GM12878 (cell line): ENCODE data around the gene MTA3. TPM values are rescaled to one million over a fixed set of nuclear protein-coding genes. Genes with fewer than 3 reads are reported as not detected.
"Not testable (repeated sequence)": the region's sequence is repeated elsewhere in the genome, so short reads cannot be mapped to it uniquely, and the experiment has no call there.

ENCODE experiments used
- ATAC-seq: fragments of 200-7000 bp; cut with Tn5 transposase; 3 replicates; pipeline ENCODE4 v1.9.1; 2020; ENCODE audit warnings: mild to moderate bottlenecking, moderate library complexity
- BruUV-seq: library from RNA; stranded (reverse); fragments of 400-500 nt; replicated peaks from 2 replicates; lab custom pipeline; 2021; lab: Mats Ljungman, UMichigan
- CTCF ChIA-PET: fragments of 300-600 bp; sonication (Branson Sonifier 250); formaldehyde crosslinking; extraction: SDS; loops from one replicate; lab custom pipeline; 2021; ENCODE audit warnings: inconsistent platforms; lab: Yijun Ruan, JAX
- POLR2A ChIA-PET: fragments of 350-600 bp; formaldehyde crosslinking; extraction: SDS; loops from one replicate; lab custom pipeline; 2021; ENCODE audit warnings: inconsistent platforms; lab: Charles Lee
- RAD21 ChIA-PET: fragments of 300-600 bp; sonication (Branson Sonifier 250); formaldehyde crosslinking; loops from one replicate; lab custom pipeline; 2023; ENCODE audit warnings: antibody characterized with exemption; ENCODE audit not compliant: unreplicated experiment; lab: Charles Lee
- SMC1A ChIA-PET: fragments of 300-600 bp; sonication (Branson Sonifier 250); formaldehyde crosslinking; loops from one replicate; lab custom pipeline; 2023; ENCODE audit not compliant: unreplicated experiment, uncharacterized antibody; lab: Charles Lee
- DNase-seq: peaks from one replicate; pipeline ENCODE4 v3.0.0-alpha.2; 2011; ENCODE audit warnings: low read depth, low spot score
- FAIRE-seq: peaks from 3 replicates; lab custom pipeline; 2011; peaks lifted over from hg19 to GRCh38; lab: Jason Lieb, UNC
- H2AFZ ChIP-seq: 2 replicates; pipeline ENCODE4 v1.6.0; 2011; ENCODE audit warnings: low read depth, low read length, control low read depth; ENCODE audit not compliant: control insufficient read depth
- H3K27ac ChIP-seq: 2 replicates; pipeline ENCODE4 v1.5.1; 2011; ENCODE audit warnings: control low read depth; ENCODE audit not compliant: control insufficient read depth, insufficient read depth
- H3K27me3 ChIP-seq, 2 experiments: replicated peaks in 1 of 2; 2 replicates each; pipeline versions ENCODE4 v1.6.0 to v1.6.1; 2011; ENCODE audit warnings: low read length in 1 of 2; ENCODE audit not compliant: control insufficient read depth in 2 of 2, insufficient read depth in 2 of 2
- H3K36me3 ChIP-seq, 2 experiments: 2 replicates each; pipeline ENCODE4 v1.5.1; 2011; ENCODE audit warnings: low read length in 1 of 2; ENCODE audit not compliant: control insufficient read depth in 2 of 2, insufficient read depth in 2 of 2
- H3K4me1 ChIP-seq: 2 replicates; pipeline ENCODE4 v1.6.1; 2011; ENCODE audit warnings: mild to moderate bottlenecking, low read length, moderate library complexity, mixed read lengths; ENCODE audit not compliant: control insufficient read depth, insufficient read depth
- H3K4me2 ChIP-seq: 2 replicates; pipeline ENCODE4 v1.6.0; 2011; ENCODE audit warnings: control low read depth; ENCODE audit not compliant: control insufficient read depth, insufficient read depth
- H3K4me3 ChIP-seq: fragments of 200-600 bp; sonication (generic); 2 replicates; pipeline ENCODE4 v1.5.1; 2016
- H3K79me2 ChIP-seq: 2 replicates; pipeline ENCODE4 v1.6.0; 2011; ENCODE audit warnings: low read length; ENCODE audit not compliant: control insufficient read depth, insufficient read depth
- H3K9ac ChIP-seq: 2 replicates; pipeline ENCODE4 v1.8.0; 2011; ENCODE audit warnings: low read length, control low read depth, mixed read lengths; ENCODE audit not compliant: control insufficient read depth, insufficient read depth
- H3K9me3 ChIP-seq: replicated peaks from 3 replicates; pipeline ENCODE4 v1.5.1; 2011; ENCODE audit warnings: mild to moderate bottlenecking, low read length; ENCODE audit not compliant: control insufficient read depth, insufficient read depth
- H4K20me1 ChIP-seq: 2 replicates; pipeline ENCODE4 v1.6.0; 2011; ENCODE audit not compliant: control insufficient read depth, insufficient read depth
- ATF7 ChIP-seq: fragments of 450-650 bp; IDR thresholded peaks from 2 replicates; pipeline ENCODE4 v1.6.1; 2016; ENCODE audit warnings: low read depth, mild to moderate bottlenecking
- FOS ChIP-seq: IDR thresholded peaks from 3 replicates; pipeline ENCODE4 v1.6.1; 2011; ENCODE audit warnings: borderline replicate concordance; ENCODE audit not compliant: insufficient read length; ENCODE audit errors: extremely low read depth
- NR2F1 ChIP-seq: fragments of 450-650 bp; conservative IDR thresholded peaks from 2 replicates; pipeline ENCODE4 v1.6.1; 2017; ENCODE audit warnings: mild to moderate bottlenecking
- SREBF2 ChIP-seq: IDR thresholded peaks from 2 replicates; pipeline ENCODE4 v1.6.1; 2012; ENCODE audit warnings: mild to moderate bottlenecking, low read length
- TCF3 ChIP-seq: IDR thresholded peaks from 2 replicates; pipeline ENCODE4 v1.6.1; 2012; ENCODE audit warnings: low read depth, mild to moderate bottlenecking, low read length, borderline replicate concordance; ENCODE audit not compliant: insufficient read depth
- USF1 ChIP-seq: IDR thresholded peaks from 2 replicates; pipeline ENCODE4 v1.6.1; 2011; ENCODE audit warnings: borderline replicate concordance, low read depth, mild to moderate bottlenecking, moderate library complexity, mixed read lengths, low read length; ENCODE audit not compliant: insufficient read depth; ENCODE audit errors: extremely low read length
- ZZZ3 ChIP-seq: IDR thresholded peaks from 2 replicates; pipeline ENCODE4 v1.6.1; 2011; ENCODE audit warnings: low read depth; ENCODE audit not compliant: control insufficient read depth, insufficient read length
- WGBS: methylation state at CpG from one replicate; pipeline ENCODE4 v1.1.6; 2016; ENCODE audit warnings: low lambda C conversion rate; ENCODE audit not compliant: insufficient replicate concordance, insufficient coverage; ENCODE audit errors: missing lambda C conversion rate; 5-methylcytosine and 5-hydroxymethylcytosine counted together
- in situ Hi-C: fragments of 300-500 bp; cut with MboI; formaldehyde crosslinking; loops from 9 replicates; pipeline ENCODE4 v1.14.3; 2018; ENCODE audit warnings: mixed read lengths
- intact Hi-C: fragments of 100-400 bp; cut with micrococcal nuclease; formaldehyde crosslinking; loops from one replicate; pipeline ENCODE4 v1.14.2; 2022; ENCODE audit not compliant: unreplicated experiment
- polyA plus RNA-seq, 11 experiments: library from polyadenylated mRNA; depleted of rRNA in 4 of 11; unstranded in 6 of 11; stranded (reverse) in 5 of 11; fragments of >200 nt; fragmentation: Nextera tagmentation in 4 of 11; fragmentation: Illumina TruSeq in 1 of 11; extraction: Ambion mirVana in 4 of 11; extraction: Trizol in 1 of 11; gene quantifications; 1 replicate in 1 of 11; 2 replicates in 10 of 11; pipeline versions ENCODE4 v1.2.1 to v1.2.3, GENCODE V29; 2011 to 2016; ENCODE audit warnings: inconsistent platforms in 2 of 11, missing spikeins in 2 of 11, low read depth in 1 of 11
- total RNA-seq, 4 experiments: library from RNA; depleted of rRNA in 3 of 4; stranded (reverse); fragments of >200 nt in 3 of 4; fragmentation: Illumina TruSeq in 1 of 4; extraction: Trizol in 1 of 4; gene quantifications; 2 replicates each; pipeline versions ENCODE4 v1.2.1 to v1.2.3, GENCODE V29; 2013 to 2021
- TF ChIP-seq, protein P1 (sequence below): IDR thresholded peaks from 2 replicates; pipeline ENCODE4 v1.6.1; 2012; ENCODE audit warnings: low read length, inconsistent platforms

Gene MTA3
- total and polyA plus RNA-seq, 10 of the 15 experiments (the other 5 are each of a cell fraction or from before 2014, with no cell fraction given), result 17.6 to 45.5 (median 26.5) TPM

GRCh38 chr2:42618972-42619371, 50.5 kb downstream of the MTA3 start:
- POLR2A ChIA-PET, result no interaction called here
- SMC1A ChIA-PET, result no interaction called here
- H3K4me1 ChIP-seq, result no peaks in the 10 kb centered on the region
- 96% methylated on average over 2 of the region's 2 CpGs for WGBS
- no peak overlapping the region for H3K27ac ChIP-seq
- RAD21 ChIA-PET, result no interaction called here
- no peaks in the 10 kb centered on the region for H3K27me3 ChIP-seq
- ATAC-seq, result no peak
- TF ChIP-seq, protein P1, sequence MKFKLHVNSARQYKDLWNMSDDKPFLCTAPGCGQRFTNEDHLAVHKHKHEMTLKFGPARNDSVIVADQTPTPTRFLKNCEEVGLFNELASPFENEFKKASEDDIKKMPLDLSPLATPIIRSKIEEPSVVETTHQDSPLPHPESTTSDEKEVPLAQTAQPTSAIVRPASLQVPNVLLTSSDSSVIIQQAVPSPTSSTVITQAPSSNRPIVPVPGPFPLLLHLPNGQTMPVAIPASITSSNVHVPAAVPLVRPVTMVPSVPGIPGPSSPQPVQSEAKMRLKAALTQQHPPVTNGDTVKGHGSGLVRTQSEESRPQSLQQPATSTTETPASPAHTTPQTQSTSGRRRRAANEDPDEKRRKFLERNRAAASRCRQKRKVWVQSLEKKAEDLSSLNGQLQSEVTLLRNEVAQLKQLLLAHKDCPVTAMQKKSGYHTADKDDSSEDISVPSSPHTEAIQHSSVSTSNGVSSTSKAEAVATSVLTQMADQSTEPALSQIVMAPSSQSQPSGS, result no peak
- TF ChIP-seq FOS (no peak), ATF7 (no peak), ZZZ3 (no peak), SREBF2 (no peak), NR2F1 (no peak), TCF3 (no peak), USF1 (no peak)
- TF ChIP-seq, all 136 proteins: peak for 0
- CTCF ChIA-PET, result interaction anchor here (0.6 kb wide), 1 partner anchor 234 kb away, joined by 3 read pairs; no protein-coding TSS in a partner anchor
- no peak overlapping the region for H2AFZ ChIP-seq
- no peak for DNase-seq
- FAIRE-seq, result no peak
- no TSS peak for BruUV-seq
- in situ Hi-C loops, result no loop called here
- no peak overlapping the region for H3K4me3 ChIP-seq
- no peak overlapping the region for H3K9ac ChIP-seq
- no peaks in the 10 kb centered on the region; the same call in 1 of the 2 replicates for H3K79me2 ChIP-seq
- H3K9me3 ChIP-seq, result no peaks in the 10 kb centered on the region; the same call in 2 of the 3 replicates
- no peaks in the 10 kb centered on the region for H4K20me1 ChIP-seq
- intact Hi-C loops, result no loop called here
- peaks cover 3 to 17% of the 10 kb centered on the region in 2 experiments for H3K36me3 ChIP-seq
- no peak overlapping the region for H3K4me2 ChIP-seq

- FAIRE-seq, POLR2A ChIA-PET, H3K27me3 ChIP-seq, RAD21 ChIA-PET, CTCF ChIA-PET, H3K79me2 ChIP-seq, SMC1A ChIA-PET, H2AFZ ChIP-seq, in situ Hi-C loops, H4K20me1 ChIP-seq, H3K9me3 ChIP-seq, H3K27ac ChIP-seq, H3K4me3 ChIP-seq, H3K9ac ChIP-seq, intact Hi-C loops, H3K4me2 ChIP-seq, H3K4me1 ChIP-seq, ATAC-seq, BruUV-seq, DNase-seq: not testable (repeated sequence)
- H3K36me3 ChIP-seq, result peaks cover 3 to 17% of the 10 kb centered on the region in 2 experiments
- WGBS, result no CpG with 5 or more reads among the region's 26 CpGs
Observed at GRCh38 chr2:42621626-42622025, 53.2 kb downstream of the MTA3 start.
